OCI-LY1 (cell line): ENCODE results near the gene TMTC3.

Experiments
- H2AFZ ChIP-seq: fragments of 200-600 bp; sonication (generic), shearing (Covaris generic); 2 replicates; pipeline ENCODE4 v1.6.0; 2014; ENCODE audit warnings: antibody characterized with exemption, mild to moderate bottlenecking, low read length
- H3F3A ChIP-seq: fragments of 200-600 bp; sonication (generic), shearing (Covaris generic); 2 replicates; pipeline ENCODE4 v1.6.0; 2014; ENCODE audit warnings: mild to moderate bottlenecking, antibody characterized with exemption, low read length, moderate library complexity; ENCODE audit not compliant: insufficient read depth
- H3K27ac ChIP-seq: fragments of 200-600 bp; sonication (generic); 2 replicates; pipeline ENCODE4 v1.5.1; 2014; ENCODE audit warnings: low read length, mixed run types, mild to moderate bottlenecking, low read depth; ENCODE audit not compliant: poor library complexity, severe bottlenecking
- H3K27me3 ChIP-seq: fragments of 200-600 bp; sonication (generic); 2 replicates; pipeline ENCODE4 v1.6.0; 2014; ENCODE audit warnings: antibody characterized with exemption, mild to moderate bottlenecking, low read length, moderate library complexity; ENCODE audit not compliant: insufficient read depth
- H3K36me3 ChIP-seq: fragments of 200-600 bp; sonication (generic); 2 replicates; pipeline ENCODE4 v1.6.1; 2014; ENCODE audit warnings: mild to moderate bottlenecking, antibody characterized with exemption, low read length, moderate library complexity, mixed read lengths; ENCODE audit not compliant: insufficient read depth
- H3K4me1 ChIP-seq: fragments of 200-600 bp; sonication (generic); 2 replicates; pipeline ENCODE4 v1.5.1; 2014; ENCODE audit warnings: mild to moderate bottlenecking, low read length, moderate library complexity; ENCODE audit not compliant: insufficient read depth, severe bottlenecking
- H3K4me2 ChIP-seq: fragments of 200-600 bp; sonication (generic), shearing (Covaris generic); 2 replicates; pipeline ENCODE4 v1.6.1; 2014; ENCODE audit warnings: low read length
- H3K4me3 ChIP-seq: fragments of 200-600 bp; sonication (generic); 2 replicates; pipeline ENCODE4 v1.5.1; 2014; ENCODE audit warnings: low read length, low read depth, mild to moderate bottlenecking, mixed read lengths; ENCODE audit not compliant: poor library complexity, severe bottlenecking
- H3K79me2 ChIP-seq: fragments of 200-600 bp; shearing (Covaris generic); 2 replicates; pipeline ENCODE4 v1.6.1; 2016; ENCODE audit warnings: mixed run types, low read length, mixed read lengths; ENCODE audit not compliant: insufficient read depth
- H3K9ac ChIP-seq: fragments of 200-600 bp; sonication (generic), shearing (Covaris generic); 2 replicates; pipeline ENCODE4 v1.6.1; 2014; ENCODE audit warnings: mild to moderate bottlenecking, low read length, mixed read lengths
- H3K9me2 ChIP-seq: fragments of 200-600 bp; sonication (generic), shearing (Covaris generic); 2 replicates; pipeline ENCODE4 v1.6.1; 2014; ENCODE audit warnings: low read depth, mild to moderate bottlenecking, low read length, mixed read lengths
- H3K9me3 ChIP-seq: fragments of 200-600 bp; shearing (Covaris generic); 2 replicates; pipeline ENCODE4 v1.6.1; 2014; ENCODE audit warnings: low read length, mixed read lengths
- H4K20me1 ChIP-seq: fragments of 200-600 bp; sonication (generic), shearing (Covaris generic); 2 replicates; pipeline ENCODE4 v1.6.0; 2016; ENCODE audit warnings: mild to moderate bottlenecking, low read length; ENCODE audit not compliant: insufficient read depth
- EZH2 ChIP-seq: fragments of 200-600 bp; sonication (generic), shearing (Covaris generic); IDR thresholded peaks from 2 replicates; pipeline ENCODE4 v1.8.0; 2017; ENCODE audit warnings: borderline replicate concordance, mixed run types, mild to moderate bottlenecking, antibody characterized with exemption, low read length, moderate library complexity, mixed read lengths
- TF ChIP-seq, protein P1 (sequence below): fragments of 200-600 bp; sonication (generic), shearing (Covaris generic); IDR thresholded peaks from 2 replicates; pipeline ENCODE4 v1.5.1; 2017; ENCODE audit warnings: mild to moderate bottlenecking, antibody characterized with exemption, low read length, moderate library complexity, mixed read lengths

The TMTC3 gene

DNA sequence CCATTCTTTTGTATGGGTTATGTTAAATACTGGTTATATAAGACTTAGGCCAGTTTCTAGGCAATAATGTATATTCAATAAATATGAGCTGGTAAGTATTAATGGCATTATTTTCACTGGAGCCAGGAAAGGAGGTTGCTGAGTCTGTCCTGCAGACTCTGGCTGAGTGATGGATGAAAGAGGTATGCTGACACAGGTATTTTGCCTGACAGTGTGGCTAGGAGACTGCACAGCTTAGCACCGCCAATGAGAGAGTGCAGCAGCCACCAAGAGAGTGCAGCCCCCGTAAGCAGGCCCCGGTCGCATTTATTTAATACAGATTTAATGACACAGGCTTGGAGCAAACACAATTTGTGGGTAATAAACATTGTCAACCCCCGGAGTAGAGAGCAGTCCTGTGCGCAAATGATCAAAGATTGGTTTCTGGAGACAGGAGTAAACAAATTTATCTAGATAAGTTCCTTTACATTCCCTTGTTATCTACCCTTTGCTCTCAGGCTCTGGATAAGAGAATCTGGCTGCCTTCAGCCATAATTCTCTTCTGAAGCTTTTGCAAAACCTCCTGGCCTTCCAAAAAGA is 37.4 kb downstream of the TMTC3 start:
- H3F3A ChIP-seq = no peaks in the 10 kb centered on the region
- H3K9me2 ChIP-seq = no peaks in the 10 kb centered on the region
- H3K4me2 ChIP-seq = no peak overlapping the region
- H3K36me3 ChIP-seq = peaks cover 38% of the 10 kb centered on the region
- no peak overlapping the region for H3K9ac ChIP-seq
- no peaks in the 10 kb centered on the region for H3K9me3 ChIP-seq
- H4K20me1 ChIP-seq = no peaks in the 10 kb centered on the region
- H2AFZ ChIP-seq = no peak overlapping the region
- H3K4me3 ChIP-seq = no peak overlapping the region
- no peaks in the 10 kb centered on the region for H3K79me2 ChIP-seq
- H3K27ac ChIP-seq = no peak overlapping the region
- H3K4me1 ChIP-seq = no peaks in the 10 kb centered on the region
- TF ChIP-seq, protein P1, sequence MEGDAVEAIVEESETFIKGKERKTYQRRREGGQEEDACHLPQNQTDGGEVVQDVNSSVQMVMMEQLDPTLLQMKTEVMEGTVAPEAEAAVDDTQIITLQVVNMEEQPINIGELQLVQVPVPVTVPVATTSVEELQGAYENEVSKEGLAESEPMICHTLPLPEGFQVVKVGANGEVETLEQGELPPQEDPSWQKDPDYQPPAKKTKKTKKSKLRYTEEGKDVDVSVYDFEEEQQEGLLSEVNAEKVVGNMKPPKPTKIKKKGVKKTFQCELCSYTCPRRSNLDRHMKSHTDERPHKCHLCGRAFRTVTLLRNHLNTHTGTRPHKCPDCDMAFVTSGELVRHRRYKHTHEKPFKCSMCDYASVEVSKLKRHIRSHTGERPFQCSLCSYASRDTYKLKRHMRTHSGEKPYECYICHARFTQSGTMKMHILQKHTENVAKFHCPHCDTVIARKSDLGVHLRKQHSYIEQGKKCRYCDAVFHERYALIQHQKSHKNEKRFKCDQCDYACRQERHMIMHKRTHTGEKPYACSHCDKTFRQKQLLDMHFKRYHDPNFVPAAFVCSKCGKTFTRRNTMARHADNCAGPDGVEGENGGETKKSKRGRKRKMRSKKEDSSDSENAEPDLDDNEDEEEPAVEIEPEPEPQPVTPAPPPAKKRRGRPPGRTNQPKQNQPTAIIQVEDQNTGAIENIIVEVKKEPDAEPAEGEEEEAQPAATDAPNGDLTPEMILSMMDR = no peak
- no peak for TF ChIP-seq EZH2
- H3K27me3 ChIP-seq = no peaks in the 10 kb centered on the region

DNA sequence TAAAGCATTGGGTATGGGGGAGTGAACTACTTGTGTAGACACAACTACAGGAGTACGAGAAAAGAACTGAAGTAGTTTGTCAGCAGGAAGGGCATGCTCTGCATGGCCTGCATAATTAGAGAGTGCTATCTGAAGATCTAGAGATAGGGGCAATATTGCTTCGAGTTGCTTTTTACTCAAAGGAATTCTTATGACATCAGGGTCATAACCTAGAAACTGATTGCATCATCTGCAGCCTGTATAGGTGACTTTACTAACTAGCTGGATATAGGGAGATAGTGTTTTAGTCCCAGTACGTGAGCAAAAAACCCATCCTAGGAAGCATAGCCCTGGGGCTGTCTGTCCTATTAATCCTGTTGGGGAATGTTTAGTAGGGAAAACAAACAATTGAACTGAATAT is 39.8 kb downstream of the TMTC3 start:
- H3K4me3 ChIP-seq = no peak overlapping the region
- no peaks in the 10 kb centered on the region for H3K27me3 ChIP-seq
- no peaks in the 10 kb centered on the region for H3K9me2 ChIP-seq
- H3K4me1 ChIP-seq = no peaks in the 10 kb centered on the region
- H3K9me3 ChIP-seq = 0 out of 2 replicates have a peak, but pooled peaks cover 3% of the 10 kb centered on the region
- H3K36me3 ChIP-seq = peaks cover 37% of the 10 kb centered on the region
- H3K4me2 ChIP-seq = no peak overlapping the region
- H2AFZ ChIP-seq = no peak overlapping the region
- H3K9ac ChIP-seq = no peak overlapping the region
- TF ChIP-seq, protein P1 = no peak
- TF ChIP-seq EZH2 = no peak
- H3F3A ChIP-seq = no peaks in the 10 kb centered on the region
- no peak overlapping the region for H3K27ac ChIP-seq
- H3K79me2 ChIP-seq = no peaks in the 10 kb centered on the region
- no peaks in the 10 kb centered on the region for H4K20me1 ChIP-seq

DNA sequence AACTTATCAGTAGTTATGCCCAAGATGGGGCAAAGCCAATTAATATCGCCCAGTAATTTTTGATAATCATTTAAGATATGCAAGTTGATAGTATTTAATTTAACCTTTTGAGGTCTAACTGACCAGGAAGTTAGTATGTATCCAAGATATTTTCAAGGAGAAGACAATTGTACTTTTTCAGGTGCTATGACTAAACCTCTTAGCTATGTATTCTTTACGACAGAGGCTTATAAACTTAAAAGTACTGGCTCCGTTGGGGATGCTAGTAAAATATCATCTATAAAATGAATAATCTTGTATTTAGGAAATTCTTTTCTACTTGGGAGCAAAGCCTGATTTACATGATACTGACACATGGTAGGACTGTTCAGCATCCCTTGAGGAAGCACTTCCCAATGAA is 40.3 kb downstream of the TMTC3 start:
- Histone ChIP-seq H3K9me3 (0 out of 2 replicates have a peak, but pooled peaks cover 3% of the 10 kb centered on the region), H3K4me3 (no peak overlapping the region), H3K36me3 (peaks cover 34% of the 10 kb centered on the region), H3K9ac (no peak overlapping the region), H3K9me2 (no peaks in the 10 kb centered on the region), H3K4me1 (no peaks in the 10 kb centered on the region), H2AFZ (no peak overlapping the region), H4K20me1 (no peaks in the 10 kb centered on the region), H3K79me2 (no peaks in the 10 kb centered on the region), H3K4me2 (no peak overlapping the region), H3F3A (no peaks in the 10 kb centered on the region), H3K27me3 (no peaks in the 10 kb centered on the region), H3K27ac (no peak overlapping the region)
- TF ChIP-seq, protein P1 = no peak
- no peak for TF ChIP-seq EZH2
